ENCODE measurements around the gene RGL2. TPM values are rescaled to one million over a fixed set of nuclear protein-coding genes. Genes with fewer than 3 reads are reported as not detected.
A peak's percentile ranks its signal among the peaks of the same experiment; 100 is the strongest.

Gene RGL2
- total RNA-seq (2012; rRNA removed): 4.1 and 4.4 TPM in 2 replicates
- polyA plus RNA-seq (2012; rRNA removed): 26.9 TPM in 2 replicates
- polyA plus RNA-seq (2012; cell fraction: cytosol; rRNA removed): 15.3 and 19.7 TPM in 2 replicates
- 198 and 258 TPM in 2 replicates for polyA plus RNA-seq (2012; cell fraction: nucleus; rRNA removed; ENCODE audit: low replicate concordance)
- percentile 50 among the genes with signal in this experiment for Bru-seq, nascent RNA
- BruChase-seq, experiment 1, labeled RNA remaining after a 6-hour chase: percentile 62 among the genes with signal in this experiment
- percentile 61 among the genes with signal in this experiment for BruChase-seq, experiment 2, labeled RNA remaining after a 2-hour chase
- long read RNA-seq, transcript RGL2-247 (18 exons, 3,278 nt): major isoform, 13 of 64 reads
- long read RNA-seq, partial matches to known transcripts: 29 of 64 reads
- long read RNA-seq, other reads (novel, unspliced or antisense): 21 of 64 reads

DNA sequence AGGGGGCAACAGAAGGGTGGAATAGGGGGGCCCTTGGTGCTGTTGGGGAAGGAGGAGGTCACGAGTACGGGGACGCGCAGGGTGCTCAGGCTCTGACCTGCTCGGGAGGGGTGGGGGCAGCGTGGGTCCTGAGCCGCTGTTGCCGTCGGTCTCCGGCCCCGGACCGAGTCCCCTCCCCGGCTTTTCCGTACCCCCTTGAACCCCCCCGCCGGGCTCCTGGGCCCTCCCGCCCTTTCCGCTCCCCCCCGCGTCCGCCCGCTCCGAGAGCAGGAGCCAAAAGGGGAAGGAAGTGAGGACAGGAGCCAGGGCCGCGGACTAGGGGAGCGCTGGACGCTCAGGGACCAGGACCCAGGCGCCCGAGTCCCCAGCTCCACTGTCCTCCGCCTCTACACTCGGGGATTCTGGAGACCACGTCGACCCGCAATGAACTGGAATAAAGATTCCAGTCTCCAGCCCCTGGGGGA is at the start of gene RGL2:
RGL2 (minus strand) TSS at position 170 of the 464 bp plus-strand sequence. CDS start 332 bp downstream, outside the sequence.
- H2AK9ac ChIP-seq (replicated peaks; ENCODE audit: low read depth, low read length, poor library complexity): peak within 1 kb of the TSS; percentile 98
- no peaks in the 10 kb centered on the region for H3K27me3 ChIP-seq (ENCODE audit: control insufficient read depth, insufficient read depth, low read length)
- H2AK5ac ChIP-seq (ENCODE audit: low read depth, low read length): peak within 1 kb of the TSS; percentile 90
- H4K20me1 ChIP-seq (ENCODE audit: insufficient read depth, low read length): peaks cover 10% of the 10 kb centered on the region
- H3K4me2 ChIP-seq (ENCODE audit: low read depth, low read length): peak within 1 kb of the TSS; percentile 100
- peak within 1 kb of the TSS; percentile 55 for H3K18ac ChIP-seq (ENCODE audit: low read depth, low read length)
- in situ Hi-C loops (cut with MboI; ENCODE audit: low sequenced_read_pairs): no loop called here
- H3K23ac ChIP-seq (ENCODE audit: low read depth, low read length): peak within 1 kb of the TSS; percentile 99
- BruUV-seq (replicated peaks): no TSS peak
- peak within 1 kb of the TSS; percentile 93 for H3K56ac ChIP-seq (ENCODE audit: extremely low read depth, insufficient read depth, low read length)
- peak within 1 kb of the TSS; percentile 50 for H4K5ac ChIP-seq (ENCODE audit: low read depth, low read length)
- H3K4ac ChIP-seq (ENCODE audit: low read depth, low read length): peak within 1 kb of the TSS; percentile 95
- H3K79me1 ChIP-seq (ENCODE audit: low read depth in 1 of 2, low read length in 2 of 2): peaks cover 15 to 34% of the 10 kb centered on the region in 2 experiments; a peak in 3 of 4 replicates
- no peaks in the 10 kb centered on the region for H3K9me1 ChIP-seq (ENCODE audit: insufficient read depth, low read length)
- H3K27ac ChIP-seq (ENCODE audit: insufficient read depth, low read length): peak within 1 kb of the TSS; percentile 87
- peaks cover 15% of the 10 kb centered on the region for H3K36me3 ChIP-seq (ENCODE audit: control insufficient read depth, insufficient read depth, low read length)
- H4K91ac ChIP-seq (ENCODE audit: insufficient read depth, low read depth, low read length): peak within 1 kb of the TSS; percentile 88
- ChIA-PET POLR2A (ENCODE audit: unreplicated experiment) (no interaction called here), CTCF (interaction anchor here (0.6 to 1.0 kb wide), 2 partner anchors 9 to 10 kb away, joined by 3 to 5 read pairs; partner anchors contain the start of genes PFDN6 and WDR46)
- H2BK5ac ChIP-seq (ENCODE audit: low read depth, low read length, poor library complexity, severe bottlenecking): peak within 1 kb of the TSS; percentile 91
- DNase-seq (peak; percentile 33), ATAC-seq (ENCODE audit: low read depth) (peak; percentile 42)
- H2BK15ac ChIP-seq (ENCODE audit: low read depth, low read length): no peak within 1 kb of the TSS
- dilution Hi-C loops (cut with HindIII; ENCODE audit: low sequenced_read_pairs, unreplicated experiment): no loop called here
- WGBS, 2 experiments (ENCODE audit: extremely low coverage in 2 of 2, insufficient read length in 1 of 2): 0% methylated on average over 11 of the region's 34 CpGs; no CpG with 5 or more reads in 1 of the 2 experiments
- no peaks in the 10 kb centered on the region for H3K9me3 ChIP-seq (ENCODE audit: control insufficient read depth, insufficient read depth, low read length)
- peak within 1 kb of the TSS; percentile 91 for H3K9ac ChIP-seq (ENCODE audit: low read depth, low read length)
- intact Hi-C loops (cut with micrococcal nuclease): loop anchor here (1.0 to 5.0 kb wide), 2 partner anchors 14 to 118 kb away; partner anchors contain the start of gene CUTA
- no peak within 1 kb of the TSS for H2BK20ac ChIP-seq (ENCODE audit: low read depth, low read length)
- H4K8ac ChIP-seq (ENCODE audit: low read depth in 2 of 2, low read length in 2 of 2): peak within 1 kb of the TSS; percentile 46 to 87
- peak within 1 kb of the TSS; percentile 78 for H3K4me3 ChIP-seq (ENCODE audit: insufficient read depth, low read depth, low read length)
- H3K4me1 ChIP-seq (ENCODE audit: control insufficient read depth, insufficient read depth, low read length): no peaks in the 10 kb centered on the region
- TF ChIP-seq RFX5 (IDR thresholded peaks at IDR 0.05; ENCODE audit: low read depth, low read length) (no peak), CEBPB (IDR thresholded peaks at IDR 0.05; ENCODE audit: low read depth, low read length) (no peak), MXI1 (IDR thresholded peaks at IDR 0.05; ENCODE audit: borderline replicate concordance, low read depth, low read length) (no peak), MAZ (IDR thresholded peaks at IDR 0.05; ENCODE audit: borderline replicate concordance, low read depth, low read length) (0 out of 2 replicates have a peak, but pooled peaks have one; percentile 2), RAD21 (IDR thresholded peaks at IDR 0.05; ENCODE audit: low read length) (no peak)
- peak within 1 kb of the TSS; percentile 77 for H2BK120ac ChIP-seq (ENCODE audit: low read depth, low read length)
- H3K14ac ChIP-seq (replicated peaks; ENCODE audit: low read depth, low read length): peak within 1 kb of the TSS; percentile 96
- H2AFZ ChIP-seq (replicated peaks; ENCODE audit: low read length, poor library complexity): peak within 1 kb of the TSS; percentile 93

Data from IMR-90 (cell line).